Measurements from ENCODE around the gene JUP.
"Not testable (repeated sequence)": the region's sequence is repeated elsewhere in the genome, so short reads cannot be mapped to it uniquely, and the experiment has no call there.

JUP gene

GRCh38 chr17:41786227-41787020 is at the start of gene JUP:
Gene JUP, minus strand, starts transcription at chr17:41786711. Its CDS starts 14,857 bp downstream, at chr17:41771854.
- peak; percentile 95 for DNase-seq

GRCh38 chr17:41835800-41836549 is 49.5 kb upstream of the JUP start, which contains the start of gene NT5C3B:
Gene NT5C3B, minus strand, starts transcription at chr17:41836232. Its CDS starts 39 bp downstream, at chr17:41836193.
- DNase-seq = no peak

- no peak for DNase-seq
Observed at GRCh38 chr17:41835214-41835799, 48.8 kb upstream of the JUP start.

GRCh38 chr17:41829961-41830360 is 43.5 kb upstream of the JUP start:
- DNase-seq = not testable (repeated sequence)

- DNase-seq = no peak
Observed at GRCh38 chr17:41825175-41825845, 38.8 kb upstream of the JUP start.

- no peak for DNase-seq
Observed at GRCh38 chr17:41824086-41824485, 37.6 kb upstream of the JUP start.

GRCh38 chr17:41823580-41823979 is 37.1 kb upstream of the JUP start:
- DNase-seq = no peak

- no peak for DNase-seq
Observed at GRCh38 chr17:41823141-41823524, 36.6 kb upstream of the JUP start.

GRCh38 chr17:41822216-41823140 is 36.0 kb upstream of the JUP start:
- DNase-seq = no peak

- DNase-seq = no peak
Observed at GRCh38 chr17:41821776-41822175, 35.3 kb upstream of the JUP start.

- DNase-seq = no peak
Observed at GRCh38 chr17:41818024-41818423, 31.5 kb upstream of the JUP start.

GRCh38 chr17:41816637-41817320 is 30.3 kb upstream of the JUP start:
- no peak for DNase-seq

- no peak for DNase-seq
Observed at GRCh38 chr17:41814195-41814594, 27.7 kb upstream of the JUP start.

- DNase-seq = no peak
Observed at GRCh38 chr17:41813699-41814124, 27.2 kb upstream of the JUP start.

GRCh38 chr17:41813152-41813680 is 26.7 kb upstream of the JUP start:
- no peak for DNase-seq

GRCh38 chr17:41812381-41813151 is 26.1 kb upstream of the JUP start, which contains the start of gene FKBP10:
Gene FKBP10, plus strand, starts transcription at chr17:41813004. Its CDS starts 31 bp downstream, at chr17:41813035.
- no peak for DNase-seq

- DNase-seq = no peak
Observed at GRCh38 chr17:41811549-41812380, 25.3 kb upstream of the JUP start, which contains the start of gene P3H4. Gene P3H4, minus strand, starts transcription at chr17:41811949. Its CDS starts 34 bp downstream, at chr17:41811915.

- DNase-seq = no peak
Observed at GRCh38 chr17:41810659-41811548, 24.4 kb upstream of the JUP start.
